ENCODE measurements around the gene HOXD4.

DNA sequence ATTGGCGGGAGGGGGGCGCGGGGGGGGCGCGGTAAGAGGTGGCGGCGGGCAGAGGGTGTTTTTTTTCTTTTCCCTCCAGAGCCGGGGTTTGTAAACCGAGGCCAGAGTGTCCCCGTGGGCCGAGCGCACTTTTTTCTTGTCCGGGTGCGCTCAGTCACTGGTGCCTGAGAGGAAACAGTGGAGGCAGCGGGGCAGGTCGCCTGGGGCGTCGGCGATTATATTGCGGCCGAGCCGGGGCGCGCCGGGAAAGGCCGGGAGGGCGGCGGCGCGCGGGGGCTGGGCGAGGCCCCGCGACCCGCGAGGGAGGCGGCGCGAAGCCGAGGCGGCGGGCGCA is 21.6 kb upstream of the HOXD4 start:
- TF ChIP-seq, protein P1, sequence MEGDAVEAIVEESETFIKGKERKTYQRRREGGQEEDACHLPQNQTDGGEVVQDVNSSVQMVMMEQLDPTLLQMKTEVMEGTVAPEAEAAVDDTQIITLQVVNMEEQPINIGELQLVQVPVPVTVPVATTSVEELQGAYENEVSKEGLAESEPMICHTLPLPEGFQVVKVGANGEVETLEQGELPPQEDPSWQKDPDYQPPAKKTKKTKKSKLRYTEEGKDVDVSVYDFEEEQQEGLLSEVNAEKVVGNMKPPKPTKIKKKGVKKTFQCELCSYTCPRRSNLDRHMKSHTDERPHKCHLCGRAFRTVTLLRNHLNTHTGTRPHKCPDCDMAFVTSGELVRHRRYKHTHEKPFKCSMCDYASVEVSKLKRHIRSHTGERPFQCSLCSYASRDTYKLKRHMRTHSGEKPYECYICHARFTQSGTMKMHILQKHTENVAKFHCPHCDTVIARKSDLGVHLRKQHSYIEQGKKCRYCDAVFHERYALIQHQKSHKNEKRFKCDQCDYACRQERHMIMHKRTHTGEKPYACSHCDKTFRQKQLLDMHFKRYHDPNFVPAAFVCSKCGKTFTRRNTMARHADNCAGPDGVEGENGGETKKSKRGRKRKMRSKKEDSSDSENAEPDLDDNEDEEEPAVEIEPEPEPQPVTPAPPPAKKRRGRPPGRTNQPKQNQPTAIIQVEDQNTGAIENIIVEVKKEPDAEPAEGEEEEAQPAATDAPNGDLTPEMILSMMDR (IDR thresholded peaks at IDR 0.05 in 4 of 5, conservative IDR thresholded peaks at IDR 0.05 in 1 of 5): no peak
- no peak for TF ChIP-seq POLR2A (IDR thresholded peaks at IDR 0.05)
